Suppressor macrophage (primary cell): ENCODE data around the gene COX4I2.

Source experiments
- DNase-seq, 4 experiments: peaks; one replicate each; pipeline ENCODE4 v3.0.0-alpha.2; 2020 to 2022

The COX4I2 gene

GRCh38 chr20:31677553-31678260 lies 40.0 kb downstream of the COX4I2 start:
- DNase-seq: no peak

- DNase-seq: no peak
Observed at GRCh38 chr20:31678389-31679356, 41.0 kb downstream of the COX4I2 start.

GRCh38 chr20:31679357-31680285 lies 41.9 kb downstream of the COX4I2 start:
- no peak for DNase-seq

- DNase-seq: no peak
Observed at GRCh38 chr20:31680286-31681127, 42.8 kb downstream of the COX4I2 start.

- DNase-seq: no peak
Observed at GRCh38 chr20:31681128-31681727, 43.5 kb downstream of the COX4I2 start.

GRCh38 chr20:31681769-31682168 lies 44.1 kb downstream of the COX4I2 start:
- no peak for DNase-seq

GRCh38 chr20:31682352-31682751 lies 44.6 kb downstream of the COX4I2 start:
- DNase-seq: no peak

GRCh38 chr20:31682927-31683326 lies 45.2 kb downstream of the COX4I2 start:
- no peak for DNase-seq

GRCh38 chr20:31684153-31685015 lies 46.7 kb downstream of the COX4I2 start:
- no peak for DNase-seq

GRCh38 chr20:31685853-31686643 lies 48.3 kb downstream of the COX4I2 start:
- DNase-seq: no peak

- DNase-seq: no peak
Observed at GRCh38 chr20:31687777-31688176, 50.1 kb downstream of the COX4I2 start.

GRCh38 chr20:31689141-31689540 lies 51.4 kb downstream of the COX4I2 start:
- no peak for DNase-seq

GRCh38 chr20:31690124-31690666 lies 52.5 kb downstream of the COX4I2 start:
- no peak for DNase-seq

GRCh38 chr20:31691646-31692275 lies 54.0 kb downstream of the COX4I2 start:
- no peak for DNase-seq

- DNase-seq: no peak
Observed at GRCh38 chr20:31693402-31693801, 55.7 kb downstream of the COX4I2 start.

GRCh38 chr20:31693987-31694661 lies 56.4 kb downstream of the COX4I2 start:
- peak in 2 of 4 experiments; percentile 31 to 35 for DNase-seq
